Measurements from ENCODE around the gene ANO1.

Gene ANO1

DNA sequence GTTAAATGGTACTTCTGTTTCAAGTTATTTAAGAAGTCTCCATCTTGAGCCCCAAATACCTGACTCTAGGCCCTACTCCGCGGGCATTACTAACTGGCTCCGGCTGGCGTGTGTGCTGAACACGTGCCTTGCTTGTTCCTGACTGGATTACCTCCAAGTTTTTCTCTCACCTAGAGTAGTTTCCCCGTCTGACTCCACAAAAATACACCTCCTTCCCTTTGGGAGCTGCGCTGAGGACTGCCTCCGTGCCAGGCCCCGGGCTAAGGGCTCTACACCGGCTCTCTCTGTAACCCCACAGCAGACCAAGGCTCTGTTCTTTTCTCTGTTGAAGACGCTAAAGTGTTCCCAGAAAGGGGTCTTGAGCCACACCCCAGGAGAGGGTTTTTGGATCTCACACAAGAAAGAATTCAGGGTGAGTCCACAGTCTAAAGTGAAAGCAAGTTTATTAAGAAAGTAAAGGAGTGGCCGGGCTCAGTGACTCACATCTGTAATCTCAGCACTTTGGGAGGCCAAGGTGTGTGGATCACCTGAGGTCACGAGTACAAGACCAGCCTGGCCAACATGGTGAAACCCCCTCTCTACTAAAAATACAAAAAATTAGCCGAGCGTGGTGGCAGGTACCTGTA, 61.8 kb downstream of the ANO1 start:
- no peak for DNase-seq

DNA sequence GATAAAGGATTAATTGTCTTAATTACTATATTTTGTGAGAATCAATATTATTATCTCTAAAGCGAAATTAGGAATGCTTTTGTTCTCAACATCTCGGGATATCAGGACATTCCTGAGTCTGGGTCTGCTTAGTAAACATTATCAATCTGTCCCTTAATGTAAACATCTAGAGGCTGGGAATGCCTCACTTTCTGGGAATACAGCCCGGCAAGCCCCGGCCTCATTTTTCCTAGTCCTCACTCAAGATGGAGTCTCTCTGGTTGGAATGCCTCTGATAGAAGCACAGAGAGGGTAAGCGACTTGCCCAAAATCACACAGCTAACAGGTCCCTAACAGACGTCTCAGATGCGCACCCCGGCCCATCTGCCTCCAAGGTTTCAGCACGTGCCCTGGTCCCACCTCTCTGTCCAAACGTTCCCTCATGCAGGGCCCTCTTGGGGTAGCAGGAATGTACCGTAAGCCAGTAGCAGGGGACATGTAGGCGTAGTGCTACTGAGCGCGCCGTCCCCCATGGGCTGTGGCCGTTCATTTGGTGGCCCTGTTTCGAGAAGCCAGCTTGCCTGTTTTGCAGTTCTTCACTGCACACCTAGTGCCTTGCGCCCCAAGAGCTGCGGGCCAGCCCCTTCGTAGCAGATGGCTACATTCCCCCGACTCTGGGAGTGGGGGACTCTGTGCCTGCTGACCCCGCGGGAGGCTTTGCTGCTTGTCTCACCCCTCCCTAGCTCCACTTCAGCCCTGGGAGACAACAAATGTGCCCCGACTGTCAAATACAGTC, 62.8 kb downstream of the ANO1 start:
- no peak for DNase-seq

DNA sequence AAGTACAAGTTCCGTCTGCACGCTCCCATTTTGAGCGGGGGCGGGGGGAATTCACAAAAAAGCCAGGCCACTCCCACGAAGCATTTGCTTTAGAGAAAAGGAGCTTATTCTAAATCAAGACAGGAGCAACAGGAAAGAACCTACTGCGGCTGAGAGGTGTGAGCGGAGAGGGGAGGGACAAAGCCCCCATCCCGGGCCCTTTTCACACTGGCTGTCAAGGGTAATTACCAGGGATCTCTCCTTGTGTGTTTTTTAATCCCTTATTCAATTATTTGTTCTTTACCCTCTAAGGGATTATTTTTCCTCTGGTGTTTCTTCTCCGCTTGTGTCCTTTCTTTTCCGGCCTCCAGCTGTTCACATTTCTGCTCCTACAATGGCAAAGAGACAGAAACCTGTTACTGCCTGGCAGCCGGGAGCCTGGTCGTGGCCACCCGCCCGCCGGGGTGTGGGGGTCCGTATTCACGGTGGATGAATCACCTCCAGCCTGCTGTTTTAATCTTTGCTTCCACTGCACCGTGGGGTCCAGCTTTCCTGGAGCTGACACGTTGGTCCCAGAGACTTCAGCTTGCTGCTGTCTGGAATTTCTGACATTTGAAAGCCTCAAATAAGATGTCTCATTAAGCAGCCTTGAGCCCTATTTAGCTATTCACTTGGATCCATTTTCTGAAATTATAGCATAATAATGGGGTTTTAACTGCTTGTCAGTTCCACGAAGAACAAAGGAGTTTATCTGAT, 63.5 kb downstream of the ANO1 start:
- DNase-seq = no peak

DNA sequence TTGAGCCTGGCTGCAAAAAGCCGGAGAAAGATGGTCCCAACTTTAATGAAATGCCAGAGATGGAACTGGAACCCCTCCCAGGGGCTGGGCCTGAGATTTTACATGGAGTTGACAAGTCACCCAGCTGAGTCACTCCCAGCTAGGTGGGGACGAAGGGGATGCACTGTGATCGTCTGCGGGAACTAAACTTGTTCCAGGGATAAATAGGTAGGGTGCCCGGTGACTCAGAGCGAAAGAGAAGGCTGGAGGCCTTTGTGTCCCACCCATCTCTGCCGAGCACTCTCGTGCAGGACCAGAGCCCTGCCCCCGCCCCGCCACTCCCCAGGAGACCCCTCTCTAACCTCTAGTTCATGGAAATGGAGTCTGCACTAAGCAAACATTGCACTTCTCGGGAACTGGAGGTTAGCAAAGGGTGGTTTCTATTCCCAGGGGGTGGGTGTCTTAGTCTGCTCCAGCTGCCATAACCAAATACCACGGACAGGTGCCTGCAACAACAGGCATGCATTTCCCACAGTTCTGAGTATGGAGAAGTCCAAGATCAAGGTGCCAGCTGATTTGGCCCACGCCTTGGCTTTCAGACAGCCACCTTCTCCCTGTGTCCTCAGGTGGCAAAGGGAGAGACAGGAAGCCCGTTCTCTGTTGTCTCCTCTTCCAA, 64.2 kb downstream of the ANO1 start:
- DNase-seq = no peak

DNA sequence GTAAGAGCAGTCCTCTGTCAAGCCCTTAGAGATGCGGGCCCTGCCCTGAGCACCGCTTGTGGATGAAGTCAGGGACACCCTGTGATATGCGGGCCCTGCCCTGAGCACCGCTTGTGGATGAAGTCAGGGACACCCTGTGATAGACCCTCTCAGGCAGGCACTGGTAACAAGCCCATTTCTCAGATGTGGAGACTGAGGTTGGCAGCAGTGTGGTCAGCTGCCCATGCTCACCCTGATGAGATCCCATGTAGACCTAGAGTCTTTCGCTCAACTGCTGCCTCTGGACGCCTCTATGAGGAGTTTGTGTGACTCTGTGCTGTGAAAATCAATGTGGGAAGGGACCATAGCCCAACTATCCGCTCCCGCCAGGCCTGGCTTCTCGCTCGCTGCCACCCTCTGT, 66.1 kb downstream of the ANO1 start:
- DNase-seq = no peak

DNA sequence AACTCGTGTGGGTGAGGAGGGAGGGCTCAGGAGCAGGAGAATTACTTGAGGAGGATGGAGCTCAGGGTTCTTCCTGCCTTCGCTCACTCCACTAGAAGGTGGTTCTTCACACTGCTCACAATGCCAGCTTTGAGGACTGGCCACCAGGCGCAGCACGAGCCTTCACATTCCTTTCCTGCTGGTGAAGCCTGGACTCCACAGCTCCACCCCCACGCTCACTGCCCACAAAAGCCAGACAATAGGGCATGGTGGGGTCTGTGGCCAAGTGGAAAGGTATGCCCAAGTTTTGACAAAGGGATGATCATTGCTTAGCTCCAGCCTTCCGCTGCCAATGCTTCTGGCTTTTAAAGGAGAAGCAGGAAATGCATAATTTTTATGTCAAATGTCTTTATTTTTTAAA, 67.0 kb downstream of the ANO1 start:
- DNase-seq = no peak

DNA sequence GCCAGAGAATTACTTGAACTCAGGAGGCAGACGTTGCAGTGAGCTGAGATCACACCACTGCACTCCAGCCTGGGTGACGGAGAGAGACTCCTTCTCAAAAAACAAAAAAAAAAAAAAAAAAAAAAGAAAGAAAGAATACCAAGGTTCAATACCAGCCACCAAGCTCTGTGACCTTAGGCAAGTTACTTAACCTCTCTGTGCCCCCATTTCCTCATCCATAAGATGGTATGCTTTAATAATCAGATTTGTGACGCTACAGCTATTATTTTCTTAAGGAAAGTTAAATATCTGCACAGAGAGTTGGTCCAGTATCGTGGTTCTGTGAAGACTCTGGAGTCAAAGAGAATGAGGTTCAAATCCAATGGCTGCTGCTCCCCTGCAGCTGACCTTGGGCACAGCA, 67.7 kb downstream of the ANO1 start:
- DNase-seq = no peak

DNA sequence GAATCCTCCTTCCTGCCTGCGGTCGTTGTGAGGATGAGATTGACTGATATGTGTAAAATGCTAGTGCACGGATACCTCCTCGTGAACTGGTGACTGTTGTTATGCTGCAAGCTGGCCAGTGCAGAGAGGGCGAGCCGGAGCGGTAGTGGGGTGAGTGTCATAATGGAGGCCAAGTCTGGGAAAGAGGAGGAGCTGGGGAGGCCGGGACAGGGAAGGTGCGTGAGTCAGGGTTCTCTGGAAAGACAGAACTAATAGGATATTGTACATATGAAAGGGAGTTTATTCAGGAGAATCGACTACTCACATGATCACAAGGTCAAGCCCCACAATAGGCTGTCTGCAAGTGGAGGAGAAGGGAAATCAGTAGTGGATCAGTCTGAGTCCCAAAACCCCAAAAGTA, 68.2 kb downstream of the ANO1 start:
- DNase-seq = no peak

DNA sequence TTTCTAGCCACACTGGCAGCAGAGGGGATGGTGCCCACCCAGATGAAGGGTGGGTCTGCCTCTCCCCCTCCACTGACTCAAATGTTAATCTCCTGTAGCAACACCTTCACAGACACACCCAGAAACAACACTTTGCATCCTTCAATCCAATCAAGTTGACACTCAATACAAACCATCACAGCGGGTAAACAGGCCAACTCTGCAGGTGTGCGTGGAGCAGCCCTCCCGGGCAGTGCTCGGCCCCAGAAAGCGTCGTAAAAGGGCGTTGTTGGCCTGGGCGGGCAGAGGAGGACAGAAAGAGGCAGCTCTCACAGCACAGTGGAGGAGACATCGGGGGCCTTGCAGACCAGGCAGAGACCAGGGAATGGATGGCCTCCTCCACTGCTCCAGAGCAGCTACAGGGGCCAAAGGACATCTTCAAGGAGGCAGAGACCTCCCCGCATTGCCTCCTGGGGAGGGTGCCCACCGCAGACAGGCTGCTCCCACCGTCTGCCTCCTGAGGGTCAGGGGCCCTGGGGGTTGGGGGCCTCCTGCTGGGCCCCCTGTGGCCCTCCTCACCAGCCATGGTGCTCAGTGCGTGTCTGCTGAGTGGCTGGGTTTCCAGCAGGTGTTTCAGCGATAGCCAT, 68.9 kb downstream of the ANO1 start:
- no peak for DNase-seq

DNA sequence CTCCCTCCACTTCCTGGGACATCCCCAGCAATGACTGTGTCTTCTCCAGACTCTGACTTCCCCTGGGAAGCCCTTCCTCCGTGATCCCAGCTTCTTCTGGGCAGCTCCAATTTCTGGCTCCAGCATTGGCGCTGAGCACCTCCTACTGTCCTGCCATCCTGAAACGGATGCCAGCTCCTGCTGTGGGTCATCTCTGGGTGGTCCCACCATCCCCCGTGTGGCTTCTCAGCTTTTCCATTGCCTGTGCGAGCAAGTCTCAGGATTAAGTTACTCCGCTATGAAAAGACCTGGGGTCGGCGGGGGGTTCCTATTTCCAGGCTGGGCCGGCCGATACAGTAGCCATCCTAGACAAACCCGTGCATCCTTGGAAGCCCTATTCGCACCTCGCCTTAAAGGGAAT, 69.6 kb downstream of the ANO1 start:
- no peak for DNase-seq

DNA sequence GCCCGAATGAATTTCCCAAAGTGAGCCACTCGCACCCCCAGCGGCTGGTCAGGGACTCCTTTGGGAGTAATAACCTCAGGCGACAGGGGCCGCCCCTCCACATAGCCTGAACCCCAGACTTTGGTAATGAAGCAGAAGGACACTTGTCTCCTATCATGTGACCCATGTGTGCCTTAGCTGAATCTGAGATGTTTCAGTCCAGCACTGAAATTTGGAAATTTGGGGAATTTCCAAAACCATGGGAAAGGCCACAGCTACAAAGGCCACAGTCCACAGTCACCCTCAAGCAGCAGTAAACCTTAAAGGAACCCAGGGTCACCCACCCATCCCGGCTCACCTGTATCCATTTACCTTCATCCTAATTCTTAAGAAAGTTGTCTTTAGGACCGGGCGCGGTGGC, 73.6 kb downstream of the ANO1 start:
- no peak for DNase-seq

DNA sequence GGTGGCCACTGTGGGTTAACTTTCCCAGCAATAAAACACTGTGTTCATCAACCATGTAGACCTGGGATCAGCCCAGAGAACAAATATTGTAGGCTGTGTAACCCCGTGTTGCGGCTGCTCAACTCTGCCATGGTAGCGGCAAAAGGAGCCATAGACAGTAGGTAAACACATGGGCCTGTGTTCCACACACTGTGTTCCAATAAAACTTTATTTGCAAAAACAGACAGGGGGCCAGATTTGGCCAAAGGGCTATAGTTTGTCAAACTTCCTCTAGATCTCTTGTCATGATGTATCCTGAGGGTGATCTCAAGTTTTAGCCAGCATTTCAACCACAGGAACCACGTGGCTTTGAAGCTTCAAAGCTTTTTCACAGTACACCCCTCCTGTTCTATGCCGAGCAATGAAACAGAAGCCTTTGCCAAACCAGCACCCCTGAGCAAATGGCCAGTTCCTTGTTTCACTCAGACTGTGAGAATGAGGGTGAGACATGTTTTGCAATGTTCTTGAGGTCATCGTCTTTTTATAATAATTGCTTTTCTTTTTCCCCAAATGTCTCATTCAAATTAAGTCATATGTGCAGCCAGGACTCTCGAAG, 75.1 kb downstream of the ANO1 start:
- DNase-seq = no peak

DNA sequence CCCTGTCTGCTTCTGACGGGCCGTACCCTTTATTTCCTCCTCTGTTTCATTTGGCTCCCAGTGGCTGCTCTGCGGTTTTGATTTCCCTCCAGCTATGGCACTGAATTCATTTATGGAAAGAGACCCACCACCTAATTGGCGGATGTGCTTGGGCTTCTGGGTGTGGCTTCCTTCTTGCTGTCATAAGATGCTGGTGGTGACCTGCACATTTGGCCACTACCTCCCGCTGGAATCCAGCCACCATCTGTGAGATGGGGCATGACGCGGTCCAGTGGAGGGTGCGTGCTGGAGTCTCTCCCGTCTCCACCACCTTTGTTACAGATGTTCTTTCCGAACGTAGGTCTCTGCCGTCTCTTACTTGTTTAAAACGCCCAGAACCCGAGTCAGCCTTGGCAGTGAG, 77.3 kb downstream of the ANO1 start:
- DNase-seq = no peak

DNA sequence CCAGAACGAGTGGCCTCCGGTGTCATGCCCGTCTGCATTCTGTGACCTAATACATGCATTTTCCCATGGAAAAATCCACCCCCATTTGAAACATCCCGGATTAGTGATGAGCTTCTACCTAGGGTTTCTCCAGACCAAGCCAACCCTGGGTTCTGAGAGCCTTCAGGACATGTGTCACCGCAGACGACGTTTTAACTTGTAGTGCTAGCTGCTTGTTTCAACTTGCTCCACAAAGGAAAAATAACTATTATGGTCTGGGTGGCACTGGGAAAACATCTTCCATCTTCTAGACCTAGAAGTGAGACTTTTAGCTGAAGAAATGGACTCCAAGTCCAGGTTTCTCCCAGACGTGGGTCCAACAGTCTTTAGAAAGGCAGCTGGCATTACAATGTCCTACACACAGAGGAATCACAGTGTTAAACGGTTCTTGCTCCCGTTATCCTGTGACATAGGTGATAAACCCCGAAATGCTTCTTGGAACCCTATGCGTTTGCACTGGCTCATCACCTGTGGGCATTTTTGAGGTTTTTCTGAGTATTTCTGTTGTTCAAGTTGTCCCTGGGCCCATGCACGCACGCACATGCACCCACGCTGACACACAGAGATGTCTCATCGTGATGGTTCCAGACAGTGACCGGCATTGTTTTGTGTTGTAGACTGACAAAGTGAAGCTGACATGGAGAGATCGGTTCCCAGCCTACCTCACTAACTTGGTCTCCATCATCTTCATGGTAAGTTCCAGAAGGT, 78.3 kb downstream of the ANO1 start:
- DNase-seq = no peak

DNA sequence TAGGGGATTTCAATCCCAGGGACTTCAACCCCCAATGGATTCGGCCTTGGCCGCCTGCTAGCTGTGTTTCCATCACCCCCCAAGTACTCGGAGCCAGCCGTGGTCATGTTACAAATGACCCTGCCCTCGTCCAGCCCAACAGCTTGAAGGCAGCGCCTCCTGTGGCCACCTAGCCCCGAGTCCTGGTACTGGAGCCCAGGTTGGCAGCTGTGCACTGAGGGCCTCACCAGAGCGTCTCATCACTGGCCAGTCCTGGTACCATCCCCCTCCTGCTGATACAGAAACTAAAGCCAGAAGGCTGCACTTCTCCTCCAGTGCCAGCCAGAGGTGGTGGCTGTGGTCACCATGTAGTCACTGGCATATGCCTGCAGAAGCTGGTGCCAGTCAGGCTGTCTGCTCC, 80.1 kb downstream of the ANO1 start:
- no peak for DNase-seq

DNA sequence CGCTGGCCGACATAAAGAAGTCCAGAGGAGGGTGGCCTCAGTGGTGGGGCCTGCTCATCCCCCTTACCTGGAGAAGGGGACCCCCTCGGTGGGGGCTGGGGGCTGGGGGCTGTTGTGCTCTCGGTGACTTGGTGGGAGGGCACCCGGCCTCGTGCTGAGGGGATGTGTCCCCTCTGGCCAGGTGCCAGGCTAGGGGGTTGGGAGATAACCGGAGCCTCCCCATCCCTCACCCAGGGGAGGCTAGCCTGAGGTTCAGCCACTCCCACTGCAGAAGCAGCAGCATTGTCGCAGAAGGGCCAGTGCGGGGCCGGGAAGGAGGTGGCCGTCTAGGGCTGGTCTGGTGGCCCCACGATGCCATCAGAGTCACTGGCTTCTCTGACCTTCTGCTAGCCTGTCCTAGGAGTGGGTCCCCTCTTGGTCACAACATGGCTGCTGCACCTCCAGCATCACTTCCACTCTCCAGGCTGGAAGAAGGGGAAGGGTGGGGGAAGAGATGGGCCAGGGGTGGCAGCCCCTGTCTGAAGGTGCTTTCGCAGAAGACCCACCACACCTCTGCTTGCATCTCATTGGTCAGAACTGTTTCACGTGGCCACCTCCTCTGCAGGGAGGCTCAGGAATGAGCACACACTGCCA, 80.8 kb downstream of the ANO1 start:
- no peak for DNase-seq

DNA sequence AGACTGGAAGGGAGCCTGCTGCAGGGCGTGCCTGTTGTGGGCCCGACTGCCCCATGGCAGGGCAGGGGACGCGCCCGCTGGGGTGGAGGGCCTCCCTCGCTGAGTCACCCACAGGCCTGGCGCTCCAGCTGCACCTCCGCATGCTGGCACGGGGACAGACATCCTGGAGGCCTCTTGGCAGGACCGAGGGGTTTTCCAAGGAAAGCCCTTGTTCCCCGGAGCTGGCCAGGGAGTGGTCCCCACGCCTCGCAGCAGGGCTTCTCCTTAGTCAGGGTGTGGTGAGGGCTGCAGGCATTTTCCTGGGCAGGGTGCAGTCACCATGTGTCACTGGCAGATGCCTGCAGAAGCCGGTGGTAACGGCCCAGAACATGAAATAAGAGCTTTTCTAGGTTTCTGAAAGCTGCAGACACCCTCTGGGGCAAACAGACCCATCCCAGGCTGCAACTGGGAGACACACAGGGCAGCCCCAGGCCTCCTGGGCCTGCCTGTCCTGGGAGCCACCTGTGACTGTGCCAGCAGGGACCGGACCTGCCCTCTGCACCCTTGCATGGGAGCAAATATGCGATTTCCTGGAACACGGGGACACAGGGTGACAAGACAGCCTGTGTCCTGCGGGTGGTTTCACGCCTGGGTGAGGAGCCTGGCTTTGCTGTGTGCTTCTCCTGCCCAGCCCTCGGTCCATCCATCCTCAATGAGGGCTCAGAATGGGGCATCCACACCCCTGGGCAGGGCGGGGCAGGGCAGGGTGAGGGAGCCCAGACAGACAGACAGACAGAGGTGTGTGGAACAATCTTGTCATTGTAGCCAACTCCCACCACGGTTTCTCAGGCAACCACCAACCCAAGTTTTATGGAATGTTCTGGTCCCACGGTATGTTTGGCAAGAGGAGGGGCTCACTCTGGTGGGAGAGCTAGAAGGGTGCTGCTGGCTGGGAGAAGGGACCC, 81.8 kb downstream of the ANO1 start:
- no peak for DNase-seq

DNA sequence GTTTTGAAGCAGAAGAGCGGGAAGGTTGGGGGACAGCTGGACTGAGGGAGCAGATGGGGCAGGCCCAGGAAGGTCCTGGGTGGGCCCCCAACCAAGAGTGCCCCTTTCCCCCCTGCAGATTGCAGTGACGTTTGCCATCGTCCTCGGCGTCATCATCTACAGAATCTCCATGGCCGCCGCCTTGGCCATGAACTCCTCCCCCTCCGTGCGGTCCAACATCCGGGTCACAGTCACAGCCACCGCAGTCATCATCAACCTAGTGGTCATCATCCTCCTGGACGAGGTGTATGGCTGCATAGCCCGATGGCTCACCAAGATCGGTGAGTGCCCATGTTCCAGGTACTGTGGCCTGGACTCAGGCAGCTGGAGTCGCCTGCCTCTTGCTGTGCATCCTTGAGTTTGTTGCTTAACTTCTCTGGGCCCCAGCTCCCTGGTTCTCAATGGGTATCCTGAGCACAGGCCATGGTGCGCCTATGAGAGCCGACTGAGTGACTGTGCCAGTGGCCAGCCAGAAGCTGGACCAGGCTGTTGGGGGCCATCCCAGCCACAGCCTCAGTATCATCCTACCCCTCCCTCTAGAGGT, 83.0 kb downstream of the ANO1 start:
- no peak for DNase-seq

DNA sequence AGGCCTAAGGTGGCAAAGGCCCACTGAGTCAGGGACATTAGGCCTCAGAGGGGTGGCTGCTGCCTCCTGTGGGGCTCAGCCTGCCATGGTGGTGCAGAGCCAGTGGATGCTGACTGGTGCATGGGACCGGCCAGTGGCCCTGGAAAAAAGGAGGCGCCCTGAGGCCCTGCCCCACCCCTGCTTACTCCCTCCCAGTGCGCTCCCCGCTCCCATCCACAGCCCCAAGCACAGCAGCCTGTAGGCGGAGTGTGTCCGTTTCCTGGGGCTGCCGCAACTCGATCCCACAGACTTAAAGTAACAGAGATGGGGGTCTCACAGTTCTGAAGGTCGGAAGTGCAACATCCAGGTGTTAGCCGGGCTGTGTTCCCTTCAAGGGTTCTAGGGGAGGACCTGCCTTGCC, 86.6 kb downstream of the ANO1 start:
- no peak for DNase-seq

DNA sequence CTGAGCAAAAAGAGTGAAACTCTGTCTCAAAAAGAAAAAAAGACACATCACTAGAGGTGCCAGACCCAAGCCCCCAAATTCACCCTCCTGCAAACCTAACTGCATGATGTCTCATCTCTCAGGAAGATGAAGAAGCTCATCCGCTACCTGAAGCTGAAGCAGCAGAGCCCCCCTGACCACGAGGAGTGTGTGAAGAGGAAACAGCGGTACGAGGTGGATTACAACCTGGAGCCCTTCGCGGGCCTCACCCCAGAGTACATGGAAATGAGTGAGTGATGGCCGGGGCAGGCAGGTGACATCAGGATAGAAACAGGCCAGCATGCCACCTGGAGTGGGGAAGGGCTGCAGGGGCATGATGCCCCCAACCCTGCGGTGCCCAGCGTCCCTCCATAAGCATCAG, 89.0 kb downstream of the ANO1 start:
- DNase-seq = no peak

Measured in central memory CD4-positive, alpha-beta T cell (primary cell).